RKO (cell line): Measurements from ENCODE around the gene ATG5.

ENCODE experiments used
- DNase-seq: peaks from one replicate; pipeline ENCODE4 v3.0.0-alpha.2; 2016; ENCODE audit warnings: low spot score

ATG5 gene

DNA sequence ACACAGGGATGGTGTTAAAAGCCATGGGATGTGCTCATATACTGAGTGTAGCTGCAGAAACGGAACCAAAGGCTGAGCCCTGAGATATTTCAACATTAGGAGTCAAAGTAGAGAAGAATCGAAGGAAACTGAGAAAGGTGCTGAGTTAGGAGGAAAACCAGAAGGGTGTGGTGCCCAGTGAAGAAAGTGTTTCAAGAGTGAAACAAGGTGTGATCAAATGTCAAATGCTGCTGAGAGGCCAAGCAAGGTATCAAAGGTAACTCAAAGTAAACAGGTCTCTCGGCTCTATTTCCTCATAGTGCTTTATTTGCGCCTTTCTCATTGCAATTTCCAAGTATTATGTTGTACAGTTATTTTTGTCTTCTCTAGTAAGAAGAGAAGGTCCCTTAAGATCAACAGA lies 145.4 kb downstream of the ATG5 start:
- no peak for DNase-seq

DNA sequence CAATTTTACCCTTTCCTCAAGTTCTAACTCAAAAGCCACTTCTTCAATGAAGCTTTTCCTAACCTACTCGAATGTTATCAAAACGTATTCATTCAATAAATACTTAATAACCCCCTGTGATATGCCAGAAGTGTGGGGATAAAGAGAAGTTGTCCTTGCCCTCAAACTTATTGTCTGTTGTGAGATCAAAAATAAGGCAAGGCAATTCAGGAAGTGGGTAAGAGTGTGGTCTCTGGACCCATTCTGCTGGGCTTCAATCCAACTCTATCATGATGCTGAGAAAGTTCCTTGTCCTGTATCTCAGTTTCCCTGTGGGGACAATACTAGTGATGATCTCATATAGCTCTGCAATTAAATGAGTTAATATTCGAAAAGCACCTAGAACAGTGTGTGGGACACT lies 146.7 kb downstream of the ATG5 start:
- DNase-seq = no peak

DNA sequence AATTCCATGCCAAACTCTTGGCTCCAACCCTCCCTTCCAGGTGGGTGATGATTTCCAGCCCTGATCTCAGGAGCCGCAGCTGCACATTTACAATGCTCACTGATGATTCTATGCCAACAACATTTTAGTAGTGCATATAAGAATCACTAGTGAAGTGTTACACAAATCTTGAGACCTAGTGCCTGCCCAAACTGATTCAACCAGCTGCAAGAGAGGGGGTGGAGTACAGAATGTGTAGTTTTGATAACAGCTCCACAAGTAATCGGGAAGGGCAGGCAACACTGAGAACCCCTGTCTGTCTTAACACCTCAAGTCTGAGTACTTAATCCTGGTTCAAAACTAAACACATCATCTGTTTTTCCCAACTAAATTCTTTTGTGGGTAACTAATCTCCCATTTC lies 147.8 kb downstream of the ATG5 start:
- DNase-seq = no peak

DNA sequence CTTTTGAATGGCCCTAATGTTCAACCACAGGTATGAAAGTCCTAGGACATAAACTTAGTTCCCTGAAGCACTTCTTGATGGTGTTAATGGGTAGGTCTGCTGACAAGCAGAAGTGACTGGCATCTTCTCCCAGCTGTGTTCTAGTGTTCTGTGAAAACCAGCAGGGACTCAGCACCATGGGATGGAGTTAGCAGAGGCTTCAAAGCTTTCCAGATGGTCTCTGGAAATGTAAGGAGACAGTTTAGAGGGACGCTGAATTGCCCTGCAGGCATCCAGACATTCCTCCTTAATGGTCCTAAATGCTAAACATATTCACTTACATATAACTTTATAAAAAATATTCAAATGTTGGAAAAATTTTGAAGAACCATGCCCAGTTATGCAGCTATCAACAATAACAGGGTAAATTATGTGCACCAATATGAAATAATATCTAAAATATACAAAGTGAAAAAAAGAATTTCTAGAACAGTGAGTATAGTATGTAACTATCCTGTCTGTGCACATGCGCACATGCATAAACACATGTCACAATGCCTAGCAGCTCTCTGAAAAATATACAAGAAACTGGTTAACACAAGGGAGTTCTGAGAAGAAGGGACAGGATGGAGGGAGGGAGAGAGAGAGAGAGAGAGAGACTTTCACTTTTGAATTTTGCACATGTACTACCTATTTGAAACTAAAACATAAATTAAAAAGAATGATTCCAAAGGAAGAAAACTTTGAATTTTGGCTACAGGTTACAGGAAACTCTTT lies 152.3 kb downstream of the ATG5 start:
- DNase-seq = no peak

DNA sequence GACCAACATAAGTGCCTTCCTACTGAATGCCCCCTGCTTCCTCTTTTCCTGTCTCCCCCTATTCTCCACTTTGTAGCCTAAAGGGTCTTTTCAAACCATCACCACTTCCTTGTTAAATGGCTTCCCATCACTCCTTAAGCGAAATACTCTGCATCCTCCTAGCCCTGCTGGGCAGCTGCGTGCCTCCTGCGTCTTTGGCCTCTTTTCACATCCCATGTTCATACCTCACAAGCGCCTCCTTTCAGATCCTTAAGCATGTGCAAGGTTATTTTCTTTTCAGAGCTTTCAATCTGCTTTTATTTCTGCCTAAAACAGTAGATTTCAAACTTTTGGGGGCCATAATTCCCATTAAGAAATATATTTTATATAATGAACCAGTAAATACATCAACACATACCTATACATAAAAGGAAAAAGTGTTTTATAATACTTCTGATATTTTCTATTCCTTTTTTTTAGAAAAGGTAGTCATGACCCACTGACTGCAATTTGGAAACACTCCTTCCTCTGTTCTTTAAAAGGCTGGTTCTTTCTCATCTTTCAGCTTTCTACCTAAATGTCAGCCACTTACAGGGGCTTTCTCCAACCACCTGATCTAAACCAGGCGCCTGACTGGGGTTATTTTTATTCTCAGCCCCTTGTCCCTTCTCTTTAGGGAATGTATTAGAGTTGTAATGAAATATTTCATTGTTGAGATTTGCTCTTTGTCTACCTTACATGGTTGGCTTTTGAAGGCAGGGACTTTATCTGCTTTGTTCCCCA lies 155.3 kb downstream of the ATG5 start:
- no peak for DNase-seq

DNA sequence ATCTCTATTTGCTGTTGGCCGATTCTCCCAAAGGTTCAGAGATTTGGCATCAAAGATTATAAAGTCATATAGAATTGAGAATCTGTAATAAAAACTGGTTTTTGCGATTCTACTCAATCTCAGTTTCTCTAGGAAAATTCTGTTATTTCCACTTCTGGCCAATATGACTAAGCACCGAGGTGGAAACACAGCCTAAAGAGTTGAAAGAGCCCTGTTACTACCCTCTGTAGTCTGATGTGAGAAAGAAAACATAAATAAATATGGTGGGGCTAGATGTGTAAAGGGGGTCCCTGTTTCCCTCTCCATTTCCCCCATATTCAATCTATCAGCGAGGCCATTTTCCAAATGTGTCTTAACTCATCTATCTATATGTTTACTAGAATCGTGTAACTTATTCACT lies 156.0 kb downstream of the ATG5 start:
- DNase-seq = no peak

DNA sequence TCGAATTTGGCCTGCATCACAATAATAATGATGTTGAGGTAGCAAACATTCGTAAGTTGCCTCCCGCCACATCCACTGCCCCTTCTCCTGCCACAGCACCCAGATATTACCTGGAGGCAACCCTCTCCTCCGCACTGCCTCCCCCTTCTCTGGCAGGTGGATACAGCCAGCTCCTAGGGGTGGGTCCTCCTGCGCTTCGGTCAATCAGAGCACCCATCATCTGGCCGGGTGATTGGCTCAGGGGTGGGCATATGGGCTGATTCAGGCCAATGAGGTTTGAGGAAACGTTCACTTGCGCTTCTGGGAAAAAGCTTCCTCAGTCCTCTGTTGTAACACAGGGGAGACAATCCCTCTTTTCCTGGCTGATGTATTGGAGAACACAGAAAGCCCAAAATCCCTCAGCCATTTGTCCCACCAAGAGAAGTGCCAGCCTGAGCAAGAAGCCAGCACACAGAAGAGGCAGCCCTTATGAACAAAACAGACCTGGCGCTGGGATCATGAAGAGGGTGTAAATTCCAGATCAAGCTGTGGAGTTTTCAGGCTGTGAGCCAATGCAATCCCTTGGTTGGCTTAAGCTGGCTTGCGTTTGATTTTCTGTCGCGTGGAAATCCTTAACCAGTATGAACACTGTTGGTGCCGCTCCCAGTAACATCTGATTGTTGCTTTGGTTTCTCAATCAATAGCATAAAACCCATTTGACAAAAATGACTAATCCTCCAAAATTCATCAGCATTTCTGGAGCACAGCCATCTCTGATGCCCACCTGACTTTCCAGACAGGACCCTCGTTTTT lies 157.3 kb downstream of the ATG5 start:
- no peak for DNase-seq

DNA sequence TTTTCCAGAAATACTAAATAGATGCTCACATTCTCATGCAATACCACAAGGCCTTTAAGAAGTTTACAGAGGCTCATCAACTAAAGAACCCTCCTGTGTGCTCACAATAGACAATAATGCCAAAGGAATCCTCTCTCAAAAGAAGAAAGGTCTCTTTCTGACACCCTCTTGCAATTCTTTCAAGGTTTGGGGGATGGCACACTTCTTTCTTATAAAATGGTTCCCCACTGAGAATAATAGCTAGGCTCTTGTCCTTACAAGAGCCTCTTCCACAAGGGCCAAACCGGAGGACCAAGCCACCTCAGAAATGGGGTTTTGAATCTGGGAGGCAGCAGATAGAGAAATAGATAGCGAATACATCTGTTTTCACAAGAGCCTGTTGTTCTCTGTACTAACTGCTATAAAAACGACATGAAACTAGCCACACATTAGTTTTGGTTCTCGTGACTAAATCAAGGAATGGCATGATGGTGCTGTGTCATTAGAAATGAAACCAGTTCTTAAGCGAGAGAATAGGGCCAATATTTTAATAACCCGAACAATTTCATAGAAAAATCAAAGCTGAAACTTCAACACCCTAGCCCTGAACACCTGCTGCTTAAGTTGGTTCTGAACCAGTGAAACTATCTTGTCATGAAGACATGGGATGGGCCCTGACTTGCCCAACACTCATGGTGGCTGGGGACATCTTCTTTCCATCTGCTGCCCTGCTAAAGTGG lies 158.3 kb downstream of the ATG5 start:
- no peak for DNase-seq

DNA sequence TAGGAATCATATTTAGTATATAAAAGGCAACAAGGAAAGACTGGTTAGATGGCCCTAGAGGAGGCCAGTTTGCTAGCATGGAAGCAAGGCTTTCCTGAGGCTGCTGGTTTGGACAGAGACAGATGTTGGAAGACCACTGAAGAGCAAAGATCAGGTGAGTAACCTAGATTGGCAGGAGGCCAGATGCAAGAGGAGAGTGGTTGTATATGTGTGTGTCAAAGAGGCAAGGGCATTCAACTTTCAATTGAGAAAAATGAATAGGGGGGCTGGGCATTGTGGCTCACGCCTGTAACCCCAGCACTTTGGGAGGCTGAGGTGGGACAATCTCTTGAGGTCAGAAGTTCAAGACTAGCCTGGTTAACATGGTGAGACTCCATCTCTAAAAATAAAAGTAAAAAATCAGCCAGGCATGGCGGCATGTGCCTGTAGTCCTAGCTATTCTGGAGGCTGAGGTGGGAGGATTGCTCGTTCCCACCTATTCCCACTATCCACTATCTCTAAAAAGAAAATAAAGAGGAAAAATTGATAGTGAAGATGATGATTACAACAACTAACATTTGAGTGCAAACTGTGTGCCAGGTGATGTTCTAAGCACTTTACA lies 159.6 kb downstream of the ATG5 start:
- no peak for DNase-seq

DNA sequence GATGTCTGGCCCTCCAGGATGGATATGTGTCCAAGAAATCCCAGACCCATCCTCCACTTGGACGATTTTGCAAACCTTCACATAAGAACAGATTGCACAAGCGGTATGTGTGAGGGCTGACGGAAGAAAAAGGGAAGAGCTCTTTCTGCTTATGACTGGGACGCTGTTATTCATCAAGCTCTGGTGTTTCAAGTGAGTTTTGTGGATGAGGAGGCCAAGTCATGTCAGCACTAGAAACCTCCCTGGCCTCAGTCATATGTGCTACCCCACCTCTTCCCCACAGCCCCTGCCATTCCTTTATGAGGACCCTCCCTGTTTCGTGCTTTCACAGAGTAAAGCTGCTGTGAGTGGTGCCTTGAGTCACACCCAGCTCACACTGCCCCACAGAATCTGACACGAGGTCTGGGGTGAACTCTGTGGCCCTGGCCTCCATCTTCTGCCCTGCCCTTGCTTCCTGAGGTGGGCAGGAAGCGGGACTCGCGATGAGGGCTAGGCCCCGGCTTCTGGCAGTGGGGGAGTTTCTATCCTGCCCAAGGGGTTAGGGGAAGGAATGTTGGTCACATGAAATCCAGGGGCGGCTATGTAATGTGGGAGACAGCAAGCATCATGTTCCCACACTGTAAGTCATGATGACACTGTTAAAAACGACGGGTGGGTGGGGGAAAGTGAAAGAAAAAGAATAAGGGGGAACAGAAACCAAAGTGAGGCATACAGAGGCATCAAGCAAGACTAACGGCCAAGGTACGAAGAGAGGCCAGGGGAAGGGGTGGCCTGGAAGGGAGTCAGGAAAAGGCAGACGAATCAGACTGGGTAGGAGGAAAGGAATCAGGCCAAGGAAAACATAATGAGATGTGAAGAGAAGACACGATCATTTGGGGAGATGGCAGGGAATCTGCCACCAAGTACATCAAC lies 161.3 kb downstream of the ATG5 start:
- DNase-seq = no peak

DNA sequence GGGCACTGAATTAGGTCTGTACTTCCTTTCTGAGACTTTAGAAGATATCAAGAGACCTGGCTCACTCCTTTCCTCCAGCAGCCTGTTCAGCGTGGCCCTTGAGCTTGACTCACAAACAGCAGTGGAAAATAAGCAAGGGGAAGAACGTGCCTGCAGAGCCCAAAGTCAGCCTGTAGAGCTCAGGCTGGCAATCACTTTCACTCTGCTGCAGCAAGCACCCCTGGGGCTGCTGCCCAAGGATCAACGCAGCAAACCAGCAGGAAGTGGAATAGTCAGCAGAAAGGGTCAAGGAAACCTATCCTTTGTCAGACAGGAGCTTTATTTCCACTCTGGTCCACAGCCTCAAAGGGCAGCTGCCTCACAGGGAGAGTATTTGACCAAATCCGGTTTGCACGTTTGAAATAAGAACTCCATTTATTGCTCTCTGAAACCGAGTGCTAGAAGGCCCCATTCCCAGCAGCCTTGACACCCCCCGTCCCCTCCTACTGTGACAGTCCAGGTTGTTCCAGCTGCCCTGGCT lies 162.1 kb downstream of the ATG5 start:
- no peak for DNase-seq

DNA sequence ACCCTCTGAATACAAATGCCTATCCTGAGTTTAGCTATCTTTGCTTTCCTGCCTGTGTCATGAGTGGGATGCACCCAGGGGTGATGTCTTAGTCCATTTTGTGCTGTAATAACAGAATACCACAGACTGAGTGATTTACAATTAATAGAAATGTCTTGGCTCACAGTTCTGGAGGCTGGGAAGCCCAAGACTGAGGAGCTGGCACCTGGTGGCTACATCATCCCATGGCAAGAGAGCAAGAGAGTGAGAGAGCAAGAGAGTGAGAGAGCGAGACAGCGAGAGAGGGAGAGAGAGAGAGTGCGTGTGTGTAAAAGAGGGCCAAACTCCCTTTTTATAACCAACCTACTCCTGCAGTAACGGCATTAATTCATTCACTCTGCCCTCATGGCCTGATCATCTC lies 162.6 kb downstream of the ATG5 start:
- DNase-seq = no peak

DNA sequence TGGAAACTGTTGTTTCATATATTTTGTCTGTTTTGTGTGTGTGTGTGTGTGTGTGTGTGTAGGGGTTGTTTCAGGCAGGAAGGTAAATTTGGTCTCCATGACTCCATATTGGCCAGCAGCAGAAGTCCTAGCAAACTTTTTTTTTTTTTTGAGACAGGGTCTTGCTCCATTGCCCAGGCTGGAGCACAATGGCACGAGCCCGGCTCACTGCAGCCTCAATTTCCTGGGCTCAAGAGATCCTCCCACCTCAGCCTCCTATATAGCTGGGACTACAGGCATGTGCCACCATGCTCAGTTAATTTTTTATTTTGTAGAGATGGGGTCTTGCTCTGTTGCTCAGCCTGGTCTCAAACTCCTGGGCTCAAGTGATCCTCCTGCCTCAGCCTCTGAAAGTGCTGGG lies 163.7 kb downstream of the ATG5 start:
- no peak for DNase-seq

DNA sequence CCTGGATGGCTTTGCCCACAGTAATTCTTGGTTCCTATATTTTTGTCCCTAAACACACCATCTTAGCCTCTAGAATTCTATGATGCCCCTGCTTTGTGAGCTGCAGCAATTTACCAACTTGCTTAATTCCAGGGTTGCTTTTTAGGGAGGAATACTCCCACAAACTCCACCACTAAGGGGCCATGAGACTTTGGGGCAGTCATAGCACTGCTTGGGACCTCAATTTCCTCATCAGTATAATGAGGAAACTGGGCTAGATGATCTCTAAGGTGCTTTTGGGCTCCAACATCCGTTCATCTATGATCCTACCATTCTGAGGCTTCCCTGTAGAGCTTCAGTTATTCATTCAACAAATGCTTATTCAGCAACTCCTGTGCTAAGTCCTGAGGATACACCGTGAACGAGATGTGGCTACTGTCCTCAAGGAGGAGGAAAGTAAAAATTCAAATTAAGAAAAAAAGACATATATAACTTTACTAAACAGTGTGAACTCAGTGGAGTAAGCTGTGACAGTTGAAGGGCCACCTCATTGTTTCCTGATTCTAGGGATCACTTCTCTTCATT lies 164.2 kb downstream of the ATG5 start:
- no peak for DNase-seq

DNA sequence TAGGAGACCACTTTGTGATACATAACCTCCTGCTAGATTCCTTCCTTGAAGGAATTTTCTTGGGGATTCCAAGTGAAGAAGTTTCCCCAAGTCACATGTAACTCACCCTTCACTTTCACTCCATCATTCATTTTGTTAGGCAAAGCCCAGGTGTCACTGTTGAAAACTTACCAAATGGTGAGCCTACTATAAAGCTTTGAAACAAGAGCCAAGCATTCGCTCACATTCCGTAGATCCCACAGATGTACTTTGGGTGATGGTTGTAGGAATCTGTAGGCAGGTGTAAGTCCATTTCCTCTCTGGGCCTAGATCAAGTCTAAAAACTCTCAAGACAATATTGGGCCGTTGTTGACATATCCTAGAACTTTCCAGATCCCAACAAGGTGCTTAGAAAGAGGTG lies 165.4 kb downstream of the ATG5 start:
- no peak for DNase-seq

DNA sequence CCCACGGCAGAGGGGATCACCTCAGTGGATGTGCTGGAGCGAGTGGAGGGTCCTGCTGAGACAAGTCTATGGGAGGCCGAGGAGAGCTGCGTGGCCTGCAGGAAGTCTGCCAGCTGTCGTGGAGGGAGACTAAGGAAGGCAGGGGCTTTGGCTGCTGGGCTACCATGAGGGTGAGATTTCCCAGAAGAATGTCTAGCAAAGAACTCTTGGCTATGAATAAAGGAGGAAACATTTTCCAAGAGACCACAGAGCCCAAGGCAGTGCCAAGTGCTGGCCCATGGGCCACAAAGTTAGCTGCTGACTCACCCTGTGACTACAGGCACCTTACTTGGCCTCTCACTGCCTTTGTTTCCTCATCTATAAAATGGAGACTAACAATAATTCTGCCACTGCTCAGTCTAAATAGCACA lies 166.0 kb downstream of the ATG5 start:
- peak; percentile 20 for DNase-seq

DNA sequence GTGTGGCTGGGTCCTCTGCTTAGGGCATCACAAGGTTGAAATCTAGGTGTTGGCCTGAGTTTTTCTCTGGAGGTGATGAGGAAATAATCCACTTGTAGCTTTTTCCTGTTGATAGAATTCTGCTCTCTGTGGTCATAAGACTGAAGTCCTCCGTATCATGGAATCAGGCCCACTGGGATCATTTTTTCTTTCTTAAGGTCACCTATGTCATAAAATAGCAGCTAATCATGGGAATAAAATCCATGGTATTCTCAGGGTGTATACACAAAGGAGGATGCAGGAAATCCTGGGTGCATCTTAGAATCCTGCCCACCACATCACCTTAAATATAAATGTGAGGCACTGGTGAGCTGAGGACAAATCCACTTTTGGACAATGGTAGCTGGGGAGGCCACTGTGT lies 166.7 kb downstream of the ATG5 start:
- no peak for DNase-seq

DNA sequence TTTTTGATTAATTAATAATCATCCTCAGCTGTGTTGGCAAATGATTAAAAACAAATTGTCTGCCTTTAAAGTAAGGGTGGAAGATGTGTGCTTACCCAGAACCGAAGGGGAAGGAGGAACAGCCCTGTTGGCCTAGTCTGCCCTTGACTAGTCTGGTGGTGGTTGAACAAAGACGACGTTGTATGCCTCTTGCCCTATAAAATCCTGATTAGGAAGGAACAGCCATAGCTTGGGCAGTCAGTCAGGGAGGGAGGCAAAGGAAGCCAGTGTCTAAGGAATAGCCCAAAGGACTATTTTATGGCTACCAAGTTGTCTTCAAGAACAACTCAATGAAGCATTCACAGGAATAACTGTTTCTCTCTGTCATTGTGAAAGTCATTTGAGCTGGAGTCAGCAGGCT lies 168.7 kb downstream of the ATG5 start:
- DNase-seq = no peak

DNA sequence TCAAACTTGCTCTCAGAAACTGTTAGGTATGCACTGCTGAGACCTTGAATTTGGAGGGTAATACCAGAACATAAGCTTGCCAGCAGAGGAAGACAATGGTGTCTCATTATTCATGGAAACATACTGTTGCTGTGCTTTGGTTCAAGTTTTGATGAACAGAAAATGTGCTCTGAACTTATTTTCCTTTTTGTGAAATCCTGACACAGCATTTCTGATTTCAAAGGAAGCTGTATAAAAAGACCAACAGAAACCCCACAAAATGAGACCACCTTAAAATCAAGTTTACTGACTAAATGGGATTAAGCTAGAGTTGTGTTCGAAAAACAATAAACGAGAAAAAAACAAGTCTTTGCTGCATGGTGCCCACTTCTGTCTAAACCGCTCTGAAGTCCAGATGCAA lies 169.1 kb downstream of the ATG5 start:
- no peak for DNase-seq

DNA sequence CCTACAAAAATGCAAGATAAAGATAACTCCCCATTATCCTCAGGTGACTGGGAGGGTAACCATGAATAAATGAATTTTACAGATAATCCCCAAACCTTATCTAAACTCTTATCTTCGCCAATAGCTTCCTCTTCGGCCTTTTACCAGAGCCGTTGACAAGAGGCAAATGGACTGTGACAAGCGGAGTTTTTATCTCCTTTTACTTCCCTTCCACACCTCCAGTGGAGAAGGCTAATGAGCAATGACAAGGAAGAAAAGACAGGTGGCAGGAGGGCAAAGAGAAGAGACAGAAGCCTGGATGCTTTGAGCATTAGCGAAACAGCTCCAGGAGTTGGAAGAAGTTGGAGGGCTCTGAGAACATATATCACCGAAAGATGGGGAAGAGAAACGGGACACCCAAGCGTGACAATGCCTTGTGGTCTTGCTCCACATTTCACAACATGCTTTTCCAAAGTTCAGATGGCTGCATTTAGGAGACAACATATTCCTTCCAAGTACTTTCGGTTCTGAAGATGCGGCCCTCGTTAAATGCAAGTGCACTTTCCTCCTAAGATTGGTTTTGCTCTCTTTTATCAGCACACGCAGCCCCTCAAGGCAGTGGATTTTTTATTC lies 170.2 kb downstream of the ATG5 start:
- DNase-seq = no peak
